ENCODE measurements around the gene PARD3B. TPM values are rescaled to one million over a fixed set of nuclear protein-coding genes. Genes with fewer than 3 reads are reported as not detected.

Gene PARD3B
- total RNA-seq, 1 donor from 2014 or later, result 0.96 TPM

GRCh38 chr2:205627085-205627484 is 1081.8 kb downstream of the PARD3B start:
- intact Hi-C loops (cut with micrococcal nuclease), result no loop called here

GRCh38 chr2:205628422-205628821 is 1083.1 kb downstream of the PARD3B start:
- intact Hi-C loops (cut with micrococcal nuclease), result no loop called here

- intact Hi-C loops (cut with micrococcal nuclease), result no loop called here
Measured at GRCh38 chr2:205629091-205629776, 1084.0 kb downstream of the PARD3B start.

- intact Hi-C loops (cut with micrococcal nuclease), result no loop called here
Measured at GRCh38 chr2:205633994-205634393, 1088.7 kb downstream of the PARD3B start.

GRCh38 chr2:205636549-205637319 is 1091.5 kb downstream of the PARD3B start:
- intact Hi-C loops (cut with micrococcal nuclease), result no loop called here

- intact Hi-C loops (cut with micrococcal nuclease), result no loop called here
Measured at GRCh38 chr2:205637320-205637602, 1092.0 kb downstream of the PARD3B start.

- intact Hi-C loops (cut with micrococcal nuclease), result no loop called here
Measured at GRCh38 chr2:205637779-205638503, 1092.7 kb downstream of the PARD3B start.

GRCh38 chr2:205640716-205641115 is 1095.4 kb downstream of the PARD3B start:
- intact Hi-C loops (cut with micrococcal nuclease), result no loop called here

- intact Hi-C loops (cut with micrococcal nuclease), result no loop called here
Measured at GRCh38 chr2:205642599-205643356, 1097.5 kb downstream of the PARD3B start.

- intact Hi-C loops (cut with micrococcal nuclease), result no loop called here
Measured at GRCh38 chr2:205643391-205643885, 1098.2 kb downstream of the PARD3B start.

GRCh38 chr2:205644018-205644417 is 1098.7 kb downstream of the PARD3B start:
- intact Hi-C loops (cut with micrococcal nuclease), result no loop called here

GRCh38 chr2:205646680-205647079 is 1101.4 kb downstream of the PARD3B start:
- intact Hi-C loops (cut with micrococcal nuclease), result no loop called here

GRCh38 chr2:205650450-205650849 is 1105.2 kb downstream of the PARD3B start:
- intact Hi-C loops (cut with micrococcal nuclease), result no loop called here

- intact Hi-C loops (cut with micrococcal nuclease), result no loop called here
Measured at GRCh38 chr2:205650931-205651330, 1105.7 kb downstream of the PARD3B start.

GRCh38 chr2:205651719-205652118 is 1106.4 kb downstream of the PARD3B start:
- intact Hi-C loops (cut with micrococcal nuclease), result no loop called here

- intact Hi-C loops (cut with micrococcal nuclease), result no loop called here
Measured at GRCh38 chr2:205654878-205655605, 1109.8 kb downstream of the PARD3B start.

GRCh38 chr2:205655779-205656456 is 1110.6 kb downstream of the PARD3B start:
- intact Hi-C loops (cut with micrococcal nuclease), result no loop called here

- intact Hi-C loops (cut with micrococcal nuclease), result no loop called here
Measured at GRCh38 chr2:205656461-205656860, 1111.2 kb downstream of the PARD3B start.

- intact Hi-C loops (cut with micrococcal nuclease), result no loop called here
Measured at GRCh38 chr2:205656941-205657340, 1111.7 kb downstream of the PARD3B start.

GRCh38 chr2:205657579-205657978 is 1112.3 kb downstream of the PARD3B start:
- intact Hi-C loops (cut with micrococcal nuclease), result no loop called here

Measured in T-helper 1 cell treated with Interleukin-12 subunit alpha and Interleukin-12 subunit beta and Interleukin-4 antibody, amounts not matched to agents 30 ng/mL and 1 ng/mL, for 36 hours (primary cell).